ENCODE measurements around the gene GALNT7. TPM values are rescaled to one million over a fixed set of nuclear protein-coding genes. Genes with fewer than 3 reads are reported as not detected.

The GALNT7 gene
- polyA plus RNA-seq, 3 donors, result 12.3 to 29.0 (median 19.7) TPM

DNA sequence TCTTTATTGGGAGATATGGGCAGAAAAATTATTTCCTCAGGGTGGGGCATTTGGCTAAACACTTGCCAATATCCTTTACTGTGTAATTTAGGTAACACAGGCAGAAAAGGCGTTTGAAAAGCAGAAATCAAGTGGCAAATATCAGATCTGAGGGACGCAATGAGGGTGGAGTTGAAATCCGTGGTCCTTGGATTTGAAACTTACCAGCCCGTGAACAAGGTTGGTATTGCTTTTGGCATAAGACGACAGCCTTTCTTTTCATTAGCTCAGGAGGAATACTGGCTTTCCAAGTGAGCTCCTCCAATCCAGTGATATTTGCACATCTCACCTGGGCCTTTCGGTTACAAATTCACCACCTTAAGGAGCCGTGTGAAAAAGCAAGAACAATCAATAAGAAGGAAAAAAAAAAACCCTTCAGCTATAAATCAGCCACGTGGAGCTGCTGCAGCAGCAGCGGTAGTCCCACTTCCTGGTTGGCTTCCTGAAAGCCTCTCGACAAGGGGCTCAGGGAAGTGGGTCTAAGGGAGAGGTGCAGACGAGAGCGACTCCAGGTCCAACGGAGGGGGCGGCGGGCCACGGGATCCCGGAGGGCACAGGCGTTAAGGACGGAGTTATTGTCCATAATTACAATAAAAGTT lies 734 bp upstream of the GALNT7 start:
- peaks cover 0 to 2% (median 0%) of the 10 kb centered on the region in 3 donors for H3K27me3 Mint-ChIP-seq (ENCODE audit: low read depth in 3 of 3)
- peak overlapping the region; percentile 68 to 81 for H3K27ac ChIP-seq (ENCODE audit: low read depth in 1 of 2, low read length in 2 of 2)
- H3K9me3 ChIP-seq (replicated peaks in 1 of 2; ENCODE audit: control insufficient read depth in 1 of 2, insufficient read depth in 1 of 2, low read length in 2 of 2), result no peaks in the 10 kb centered on the region
- peak in 2 of 3 donors; percentile 42 to 47 for DNase-seq
- peak overlapping the region; percentile 92 for H3K9ac ChIP-seq (ENCODE audit: insufficient read depth, low read length, poor library complexity, severe bottlenecking)
- H3K36me3 Mint-ChIP-seq, result peaks cover 20 to 22% of the 10 kb centered on the region in 2 donors
- peaks cover 3 to 31% of the 10 kb centered on the region in 2 donors for H3K36me3 ChIP-seq (replicated peaks in 1 of 2; ENCODE audit: control insufficient read depth in 1 of 2, insufficient read depth in 2 of 2, low read length in 2 of 2)
- peak overlapping the region; percentile 89 for H2AFZ ChIP-seq (ENCODE audit: insufficient read depth, low read depth, low read length, poor library complexity, severe bottlenecking)
- peaks cover 28% of the 10 kb centered on the region for H4K20me1 ChIP-seq (ENCODE audit: insufficient read depth, low read length)
- peak overlapping the region; percentile 82 to 93 (median 89) for H3K27ac Mint-ChIP-seq
- H3K4me3 ChIP-seq (replicated peaks in 1 of 3; ENCODE audit: low read depth in 2 of 3, low read length in 3 of 3), result peak overlapping the region; percentile 60 to 92 (median 83)
- peaks cover 33 to 42% of the 10 kb centered on the region in 2 donors for H3K4me1 ChIP-seq (ENCODE audit: control insufficient read depth in 1 of 2, insufficient read depth in 2 of 2, low read length in 2 of 2)
- peaks cover 47% of the 10 kb centered on the region for H3K79me2 ChIP-seq (ENCODE audit: insufficient read depth, low read length)
- H3K4me3 Mint-ChIP-seq, result peak overlapping the region; percentile 99 to 100
- intact Hi-C loops (cut with micrococcal nuclease), result no loop called here
- peaks cover 44% of the 10 kb centered on the region for H3K4me1 Mint-ChIP-seq
- peak overlapping the region; percentile 86 for H3K4me2 ChIP-seq (replicated peaks; ENCODE audit: extremely low read depth, low read length, poor library complexity, severe bottlenecking)
- TF ChIP-seq, protein P1, sequence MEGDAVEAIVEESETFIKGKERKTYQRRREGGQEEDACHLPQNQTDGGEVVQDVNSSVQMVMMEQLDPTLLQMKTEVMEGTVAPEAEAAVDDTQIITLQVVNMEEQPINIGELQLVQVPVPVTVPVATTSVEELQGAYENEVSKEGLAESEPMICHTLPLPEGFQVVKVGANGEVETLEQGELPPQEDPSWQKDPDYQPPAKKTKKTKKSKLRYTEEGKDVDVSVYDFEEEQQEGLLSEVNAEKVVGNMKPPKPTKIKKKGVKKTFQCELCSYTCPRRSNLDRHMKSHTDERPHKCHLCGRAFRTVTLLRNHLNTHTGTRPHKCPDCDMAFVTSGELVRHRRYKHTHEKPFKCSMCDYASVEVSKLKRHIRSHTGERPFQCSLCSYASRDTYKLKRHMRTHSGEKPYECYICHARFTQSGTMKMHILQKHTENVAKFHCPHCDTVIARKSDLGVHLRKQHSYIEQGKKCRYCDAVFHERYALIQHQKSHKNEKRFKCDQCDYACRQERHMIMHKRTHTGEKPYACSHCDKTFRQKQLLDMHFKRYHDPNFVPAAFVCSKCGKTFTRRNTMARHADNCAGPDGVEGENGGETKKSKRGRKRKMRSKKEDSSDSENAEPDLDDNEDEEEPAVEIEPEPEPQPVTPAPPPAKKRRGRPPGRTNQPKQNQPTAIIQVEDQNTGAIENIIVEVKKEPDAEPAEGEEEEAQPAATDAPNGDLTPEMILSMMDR (IDR thresholded peaks at IDR 0.05), result no peak
- 0% methylated on average over 14 of the region's 19 CpGs for WGBS (ENCODE audit: insufficient coverage)
- H3K27me3 ChIP-seq (ENCODE audit: control insufficient read depth in 2 of 2, insufficient read depth in 2 of 2, low read length in 2 of 2), result no peaks in the 10 kb centered on the region
- H3K9me3 Mint-ChIP-seq, result peaks cover 0 to 3% (median 0%) of the 10 kb centered on the region in 7 donors

DNA sequence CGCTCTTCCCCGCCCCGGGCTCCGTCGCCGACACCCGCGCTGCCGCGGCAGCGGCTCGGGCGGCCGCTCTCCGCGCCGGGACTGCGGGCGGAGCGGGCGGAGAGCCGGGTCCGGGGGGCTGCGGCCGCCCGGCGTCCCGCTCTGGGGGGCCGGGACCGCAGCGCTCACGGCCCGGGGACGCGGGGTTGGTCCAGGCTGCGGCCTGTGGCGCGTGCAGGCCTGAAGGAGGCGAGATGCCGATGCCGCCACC lies 492 bp downstream of the GALNT7 start:
- Mint-ChIP-seq H3K27me3 (ENCODE audit: low read depth in 3 of 3) (peaks cover 0 to 3% (median 0%) of the 10 kb centered on the region in 3 donors), H3K36me3 (peaks cover 17% of the 10 kb centered on the region in 2 donors), H3K9me3 (peaks cover 0 to 3% (median 0%) of the 10 kb centered on the region in 7 donors), H3K4me1 (peaks cover 55% of the 10 kb centered on the region), H3K4me3 (no peak overlapping the region), H3K27ac (no peak overlapping the region)
- H4K20me1 ChIP-seq (ENCODE audit: insufficient read depth, low read length), result peaks cover 39% of the 10 kb centered on the region
- no peak for DNase-seq
- peaks cover 0 to 19% of the 10 kb centered on the region in 2 donors for H3K36me3 ChIP-seq (replicated peaks in 1 of 2; ENCODE audit: control insufficient read depth in 1 of 2, insufficient read depth in 2 of 2, low read length in 2 of 2)
- no peaks in the 10 kb centered on the region for H3K27me3 ChIP-seq (ENCODE audit: control insufficient read depth in 2 of 2, insufficient read depth in 2 of 2, low read length in 2 of 2)
- H3K79me2 ChIP-seq (ENCODE audit: insufficient read depth, low read length), result peaks cover 59% of the 10 kb centered on the region
- H3K27ac ChIP-seq (ENCODE audit: low read depth in 1 of 2, low read length in 2 of 2), result peak overlapping the region; percentile 84 to 89
- H3K9me3 ChIP-seq (replicated peaks in 1 of 2; ENCODE audit: control insufficient read depth in 1 of 2, insufficient read depth in 1 of 2, low read length in 2 of 2), result no peaks in the 10 kb centered on the region
- TF ChIP-seq, protein P1 (IDR thresholded peaks at IDR 0.05), result no peak
- intact Hi-C loops (cut with micrococcal nuclease), result no loop called here
- peak overlapping the region; percentile 85 for H2AFZ ChIP-seq (ENCODE audit: insufficient read depth, low read depth, low read length, poor library complexity, severe bottlenecking)
- WGBS (ENCODE audit: insufficient coverage), result 1% methylated on average over 40 of the region's 41 CpGs
- H3K4me2 ChIP-seq (replicated peaks; ENCODE audit: extremely low read depth, low read length, poor library complexity, severe bottlenecking), result peak overlapping the region; percentile 86
- peaks cover 41 to 54% of the 10 kb centered on the region in 2 donors for H3K4me1 ChIP-seq (ENCODE audit: control insufficient read depth in 1 of 2, insufficient read depth in 2 of 2, low read length in 2 of 2)
- peak overlapping the region; percentile 25 to 92 (median 83) for H3K4me3 ChIP-seq (replicated peaks in 1 of 3; ENCODE audit: low read depth in 2 of 3, low read length in 3 of 3)
- peak overlapping the region; percentile 92 for H3K9ac ChIP-seq (ENCODE audit: insufficient read depth, low read length, poor library complexity, severe bottlenecking)
